Body of pancreas (tissue), 4 donors: ENCODE data around the gene AIF1.
A peak's percentile ranks its signal among the peaks of the same experiment; 100 is the strongest.

ENCODE experiments used
- POLR2A ChIP-seq, 3 donors: fragments of 450-650 bp; IDR thresholded peaks; one replicate each; pipeline ENCODE4 v1.6.1; 2016; ENCODE audit warnings: antibody characterized with exemption in 3 of 3, mild to moderate bottlenecking in 2 of 3
- TF ChIP-seq, protein P1 (sequence below), 7 experiments: fragments of 450-650 bp in 4 of 7; fragments of 200-600 bp in 3 of 7; sonication (generic) in 3 of 7; IDR thresholded peaks; one replicate each; pipeline ENCODE4 v1.5.1; 2016 to 2019; ENCODE audit warnings: antibody characterized with exemption in 7 of 7

DNA sequence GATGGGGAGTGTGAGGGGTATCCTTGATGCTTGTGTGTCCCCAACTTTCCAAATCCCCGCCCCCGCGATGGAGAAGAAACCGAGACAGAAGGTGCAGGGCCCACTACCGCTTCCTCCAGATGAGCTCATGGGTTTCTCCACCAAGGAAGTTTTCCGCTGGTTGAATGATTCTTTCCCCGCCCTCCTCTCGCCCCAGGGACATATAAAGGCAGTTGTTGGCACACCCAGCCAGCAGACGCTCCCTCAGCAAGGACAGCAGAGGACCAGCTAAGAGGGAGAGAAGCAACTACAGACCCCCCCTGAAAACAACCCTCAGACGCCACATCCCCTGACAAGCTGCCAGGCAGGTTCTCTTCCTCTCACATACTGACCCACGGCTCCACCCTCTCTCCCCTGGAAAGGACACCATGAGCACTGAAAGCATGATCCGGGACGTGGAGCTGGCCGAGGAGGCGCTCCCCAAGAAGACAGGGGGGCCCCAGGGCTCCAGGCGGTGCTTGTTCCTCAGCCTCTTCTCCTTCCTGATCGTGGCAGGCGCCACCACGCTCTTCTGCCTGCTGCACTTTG lies 39.6 kb upstream of the AIF1 start, which contains the start of gene TNF:
- TF ChIP-seq, protein P1, sequence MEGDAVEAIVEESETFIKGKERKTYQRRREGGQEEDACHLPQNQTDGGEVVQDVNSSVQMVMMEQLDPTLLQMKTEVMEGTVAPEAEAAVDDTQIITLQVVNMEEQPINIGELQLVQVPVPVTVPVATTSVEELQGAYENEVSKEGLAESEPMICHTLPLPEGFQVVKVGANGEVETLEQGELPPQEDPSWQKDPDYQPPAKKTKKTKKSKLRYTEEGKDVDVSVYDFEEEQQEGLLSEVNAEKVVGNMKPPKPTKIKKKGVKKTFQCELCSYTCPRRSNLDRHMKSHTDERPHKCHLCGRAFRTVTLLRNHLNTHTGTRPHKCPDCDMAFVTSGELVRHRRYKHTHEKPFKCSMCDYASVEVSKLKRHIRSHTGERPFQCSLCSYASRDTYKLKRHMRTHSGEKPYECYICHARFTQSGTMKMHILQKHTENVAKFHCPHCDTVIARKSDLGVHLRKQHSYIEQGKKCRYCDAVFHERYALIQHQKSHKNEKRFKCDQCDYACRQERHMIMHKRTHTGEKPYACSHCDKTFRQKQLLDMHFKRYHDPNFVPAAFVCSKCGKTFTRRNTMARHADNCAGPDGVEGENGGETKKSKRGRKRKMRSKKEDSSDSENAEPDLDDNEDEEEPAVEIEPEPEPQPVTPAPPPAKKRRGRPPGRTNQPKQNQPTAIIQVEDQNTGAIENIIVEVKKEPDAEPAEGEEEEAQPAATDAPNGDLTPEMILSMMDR (IDR thresholded peaks at IDR 0.05), result no peak
- peak in 2 of 3 donors; percentile 56 to 72 for TF ChIP-seq POLR2A (IDR thresholded peaks at IDR 0.05)
